Measurements from ENCODE around the gene BDKRB1. TPM values are rescaled to one million over a fixed set of nuclear protein-coding genes. Genes with fewer than 3 reads are reported as not detected.
A peak's percentile ranks its signal among the peaks of the same experiment; 100 is the strongest.
"Not testable (repeated sequence)": the region's sequence is repeated elsewhere in the genome, so short reads cannot be mapped to it uniquely, and the experiment has no call there.

The BDKRB1 gene
- total RNA-seq, 1 donor, result 15.1 TPM

DNA sequence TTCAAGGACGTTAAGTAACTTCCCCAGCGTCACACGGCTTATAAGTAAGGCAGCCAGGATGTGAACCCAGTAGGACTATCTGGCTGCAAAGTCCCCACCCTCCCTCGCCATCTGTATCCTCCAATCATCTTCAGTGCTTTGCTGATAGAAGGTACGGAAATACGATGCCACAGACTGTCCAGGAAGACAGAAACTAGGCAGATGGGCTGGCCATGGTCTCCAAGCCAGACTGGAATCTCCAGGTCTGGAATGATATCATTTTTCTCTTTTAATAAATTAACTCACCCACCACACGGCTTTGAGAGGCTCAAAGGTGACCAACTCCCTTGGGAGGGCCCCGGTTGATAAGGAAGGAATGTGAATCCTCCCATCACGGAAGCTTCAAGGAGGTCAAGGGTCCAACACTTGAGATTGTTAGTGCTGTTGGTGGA lies 16.3 kb upstream of the BDKRB1 start:
- DNase-seq (ENCODE audit: low read depth), result no peak
- TF ChIP-seq, protein P1, sequence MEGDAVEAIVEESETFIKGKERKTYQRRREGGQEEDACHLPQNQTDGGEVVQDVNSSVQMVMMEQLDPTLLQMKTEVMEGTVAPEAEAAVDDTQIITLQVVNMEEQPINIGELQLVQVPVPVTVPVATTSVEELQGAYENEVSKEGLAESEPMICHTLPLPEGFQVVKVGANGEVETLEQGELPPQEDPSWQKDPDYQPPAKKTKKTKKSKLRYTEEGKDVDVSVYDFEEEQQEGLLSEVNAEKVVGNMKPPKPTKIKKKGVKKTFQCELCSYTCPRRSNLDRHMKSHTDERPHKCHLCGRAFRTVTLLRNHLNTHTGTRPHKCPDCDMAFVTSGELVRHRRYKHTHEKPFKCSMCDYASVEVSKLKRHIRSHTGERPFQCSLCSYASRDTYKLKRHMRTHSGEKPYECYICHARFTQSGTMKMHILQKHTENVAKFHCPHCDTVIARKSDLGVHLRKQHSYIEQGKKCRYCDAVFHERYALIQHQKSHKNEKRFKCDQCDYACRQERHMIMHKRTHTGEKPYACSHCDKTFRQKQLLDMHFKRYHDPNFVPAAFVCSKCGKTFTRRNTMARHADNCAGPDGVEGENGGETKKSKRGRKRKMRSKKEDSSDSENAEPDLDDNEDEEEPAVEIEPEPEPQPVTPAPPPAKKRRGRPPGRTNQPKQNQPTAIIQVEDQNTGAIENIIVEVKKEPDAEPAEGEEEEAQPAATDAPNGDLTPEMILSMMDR (IDR thresholded peaks at IDR 0.05; ENCODE audit: insufficient read depth, low read depth, low read length), result no peak
- no peak overlapping the region for H3K4me3 ChIP-seq (ENCODE audit: low read depth, low read length)

DNA sequence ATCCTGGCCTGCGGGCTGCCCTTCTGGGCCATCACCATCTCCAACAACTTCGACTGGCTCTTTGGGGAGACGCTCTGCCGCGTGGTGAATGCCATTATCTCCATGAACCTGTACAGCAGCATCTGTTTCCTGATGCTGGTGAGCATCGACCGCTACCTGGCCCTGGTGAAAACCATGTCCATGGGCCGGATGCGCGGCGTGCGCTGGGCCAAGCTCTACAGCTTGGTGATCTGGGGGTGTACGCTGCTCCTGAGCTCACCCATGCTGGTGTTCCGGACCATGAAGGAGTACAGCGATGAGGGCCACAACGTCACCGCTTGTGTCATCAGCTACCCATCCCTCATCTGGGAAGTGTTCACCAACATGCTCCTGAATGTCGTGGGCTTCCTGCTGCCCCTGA lies 15.4 kb upstream of the BDKRB1 start:
- no peak overlapping the region for H3K4me3 ChIP-seq (ENCODE audit: low read depth, low read length)
- DNase-seq (ENCODE audit: low read depth), result no peak

DNA sequence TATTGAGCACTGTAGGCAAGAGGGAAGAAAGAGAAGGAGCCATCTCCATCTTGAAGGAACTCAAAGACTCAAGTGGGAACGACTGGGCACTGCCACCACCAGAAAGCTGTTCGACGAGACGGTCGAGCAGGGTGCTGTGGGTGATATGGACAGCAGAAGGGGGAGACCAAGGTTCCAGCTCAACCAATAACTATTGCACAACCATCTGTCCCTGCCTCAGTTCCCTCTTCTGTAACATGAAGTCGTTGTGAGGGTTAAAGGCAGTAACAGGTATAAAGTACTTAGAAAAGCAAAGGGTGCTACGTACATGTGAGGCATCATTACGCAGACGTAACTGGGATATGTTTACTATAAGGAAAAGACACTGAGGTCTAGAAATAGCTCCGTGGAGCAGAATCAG lies 13.9 kb upstream of the BDKRB1 start:
- TF ChIP-seq, protein P1 (IDR thresholded peaks at IDR 0.05; ENCODE audit: insufficient read depth, low read depth, low read length), result no peak
- no peak for DNase-seq (ENCODE audit: low read depth)

More for the DNA sequence above, 15.4 kb upstream of the BDKRB1 start:
- TF ChIP-seq, protein P1 (IDR thresholded peaks at IDR 0.05; ENCODE audit: insufficient read depth, low read depth, low read length), result no peak

DNA sequence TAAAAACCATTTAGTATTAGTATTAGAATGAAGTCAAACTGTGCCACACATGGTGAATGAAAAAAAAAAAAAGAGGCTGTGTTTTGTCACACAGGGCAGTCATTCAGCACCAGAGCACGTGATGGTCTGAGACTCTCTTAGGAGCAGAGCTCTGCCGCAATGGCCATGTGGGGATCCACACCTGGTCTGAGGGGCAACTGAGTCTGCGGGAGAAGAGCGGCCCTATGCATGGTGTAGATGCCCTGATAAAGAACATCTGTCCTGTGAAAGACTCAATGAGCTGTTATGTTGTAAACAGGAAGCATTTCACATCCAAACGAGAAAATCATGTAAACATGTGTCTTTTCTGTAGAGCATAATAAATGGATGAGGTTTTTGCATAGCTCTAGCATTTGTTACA lies 12.2 kb upstream of the BDKRB1 start:
- H3K4me3 ChIP-seq (ENCODE audit: low read depth, low read length), result no peak overlapping the region
- TF ChIP-seq, protein P1 (IDR thresholded peaks at IDR 0.05; ENCODE audit: insufficient read depth, low read depth, low read length), result no peak
- DNase-seq (ENCODE audit: low read depth), result peak; percentile 84

More for the DNA sequence above, 13.9 kb upstream of the BDKRB1 start:
- no peak overlapping the region for H3K4me3 ChIP-seq (ENCODE audit: low read depth, low read length)

DNA sequence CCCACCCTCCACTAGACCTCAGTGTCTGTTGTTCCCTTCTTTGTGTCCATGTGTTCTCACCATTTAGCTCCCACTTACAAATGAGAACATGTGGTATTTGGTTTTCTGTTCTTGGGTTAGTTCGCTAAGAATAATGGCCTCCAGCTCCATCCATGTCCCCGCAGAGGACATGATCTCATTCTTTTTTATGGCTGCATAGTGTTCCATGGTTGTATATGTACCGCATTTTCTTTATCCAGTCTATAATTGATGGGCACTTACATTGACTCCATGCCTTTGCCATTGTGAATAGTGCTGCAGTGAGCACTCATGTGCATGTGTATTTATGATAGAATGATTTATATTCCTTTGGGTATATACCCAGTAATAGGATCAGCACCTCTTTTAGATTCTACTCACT lies 10.9 kb upstream of the BDKRB1 start:
- DNase-seq (ENCODE audit: low read depth); H3K4me3 ChIP-seq (ENCODE audit: low read depth, low read length): not testable (repeated sequence)

DNA sequence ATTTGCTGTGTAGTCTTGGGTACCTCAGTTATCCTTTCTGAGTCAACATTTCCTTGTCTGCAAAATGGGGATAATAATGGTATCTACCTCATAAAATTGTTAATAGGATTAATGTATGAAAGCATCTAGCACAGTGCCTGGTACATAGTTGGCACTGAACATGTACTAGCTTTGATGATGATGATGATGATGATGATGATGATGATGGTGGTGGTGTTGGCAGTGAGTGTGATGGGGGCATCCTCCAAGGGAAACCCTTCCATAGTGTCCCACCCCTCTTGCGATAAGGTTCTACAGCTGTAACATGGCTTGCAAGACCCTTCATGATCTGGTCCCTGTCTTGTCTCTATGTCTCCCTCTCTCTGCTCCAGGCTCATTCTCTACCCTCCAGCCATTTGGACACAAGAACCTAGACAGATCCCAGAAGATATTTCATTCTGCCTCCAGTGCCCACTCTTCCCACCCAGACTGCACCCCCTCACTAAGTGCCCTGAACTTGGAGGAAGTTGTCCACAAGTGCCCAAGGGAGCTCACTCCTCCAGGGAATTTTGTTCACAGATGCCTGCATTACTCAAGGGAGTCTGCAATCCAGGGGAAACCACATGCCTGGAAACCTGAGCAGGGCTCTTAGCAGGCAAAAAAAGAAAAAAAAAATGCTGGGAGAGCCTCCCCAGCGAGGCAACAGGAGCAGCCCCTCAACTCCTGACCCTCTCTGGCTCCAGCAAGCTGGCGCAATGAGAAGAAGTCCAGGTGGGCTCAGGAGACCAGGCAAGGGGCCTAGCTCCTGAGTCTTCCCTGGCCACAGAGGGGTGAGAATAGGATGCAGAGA lies 10.1 kb upstream of the BDKRB1 start:
- H3K4me3 ChIP-seq (ENCODE audit: low read depth, low read length), result no peak overlapping the region
- TF ChIP-seq, protein P1 (IDR thresholded peaks at IDR 0.05; ENCODE audit: insufficient read depth, low read depth, low read length), result no peak
- no peak for DNase-seq (ENCODE audit: low read depth)

DNA sequence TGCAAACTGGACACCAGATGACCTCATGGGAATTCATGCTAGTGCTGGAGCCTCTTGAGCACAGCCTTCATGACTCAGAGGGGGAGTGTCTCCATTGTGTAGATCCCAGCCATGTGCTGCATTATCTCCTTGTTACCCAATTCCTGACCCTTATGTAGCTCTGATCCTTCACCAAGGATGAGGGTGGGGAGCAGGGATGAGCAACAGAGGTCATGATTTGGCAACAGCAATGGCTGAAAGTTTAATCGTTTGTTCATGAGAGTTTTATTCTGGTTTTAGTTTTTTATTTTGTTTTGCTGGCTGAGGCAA lies 9.5 kb upstream of the BDKRB1 start:
- peak; percentile 100 for DNase-seq (ENCODE audit: low read depth)
- TF ChIP-seq, protein P1 (IDR thresholded peaks at IDR 0.05; ENCODE audit: insufficient read depth, low read depth, low read length), result no peak
- H3K4me3 ChIP-seq (ENCODE audit: low read depth, low read length), result no peak overlapping the region
